Nephron progenitor cell (in vitro differentiated cells): ENCODE results near the gene DNAAF5.

Source experiments
- DNase-seq: peaks from one replicate; pipeline ENCODE4 v3.0.0; 2021
- H3K27ac Mint-ChIP-seq: 2 replicates; pipeline ENCODE4 v1.8.0; 2021; ENCODE audit warnings: mild to moderate bottlenecking, moderate library complexity, mixed read lengths
- H3K27me3 Mint-ChIP-seq: 2 replicates; pipeline ENCODE4 v1.8.0; 2021; ENCODE audit warnings: mild to moderate bottlenecking, low read depth, mixed read lengths; ENCODE audit not compliant: poor library complexity
- H3K36me3 Mint-ChIP-seq: 2 replicates; pipeline ENCODE4 v1.8.0; 2021; ENCODE audit warnings: low read depth, mixed read lengths
- H3K4me1 Mint-ChIP-seq: 2 replicates; pipeline ENCODE4 v1.8.0; 2021; ENCODE audit warnings: mixed read lengths
- H3K4me3 Mint-ChIP-seq: 2 replicates; pipeline ENCODE4 v1.8.0; 2021; ENCODE audit warnings: mild to moderate bottlenecking, moderate library complexity, mixed read lengths
- H3K9me3 Mint-ChIP-seq: 2 replicates; pipeline ENCODE4 v1.8.0; 2021; ENCODE audit warnings: mild to moderate bottlenecking, moderate library complexity, mixed read lengths
- CTCF ChIP-seq: fragments of 200-600 bp; sonication (generic); IDR thresholded peaks from 2 replicates; pipeline ENCODE4 v1.5.0; 2021; ENCODE audit warnings: antibody characterized with exemption

DNAAF5 gene

GRCh38 chr7:683526-684205 lies 42.8 kb upstream of the DNAAF5 start:
- Mint-ChIP-seq H3K9me3 (peaks cover 62% of the 10 kb centered on the region), H3K4me1 (no peaks in the 10 kb centered on the region), H3K4me3 (no peak overlapping the region), H3K36me3 (peaks cover 72% of the 10 kb centered on the region), H3K27me3 (peaks cover 8% of the 10 kb centered on the region), H3K27ac (no peak overlapping the region)
- TF ChIP-seq CTCF: no peak
- DNase-seq: no peak

- no peak overlapping the region for H3K27ac Mint-ChIP-seq
- peaks cover 8% of the 10 kb centered on the region for H3K27me3 Mint-ChIP-seq
- peaks cover 65% of the 10 kb centered on the region for H3K9me3 Mint-ChIP-seq
- no peak for DNase-seq
- no peak for TF ChIP-seq CTCF
- H3K4me3 Mint-ChIP-seq: no peak overlapping the region
- no peaks in the 10 kb centered on the region for H3K4me1 Mint-ChIP-seq
- peaks cover 74% of the 10 kb centered on the region for H3K36me3 Mint-ChIP-seq
Measured at GRCh38 chr7:684416-684815, 42.1 kb upstream of the DNAAF5 start.

GRCh38 chr7:685540-685939 lies 41.0 kb upstream of the DNAAF5 start:
- no peak for DNase-seq
- Mint-ChIP-seq H3K27me3 (peaks cover 8% of the 10 kb centered on the region), H3K36me3 (peaks cover 72% of the 10 kb centered on the region), H3K4me1 (no peaks in the 10 kb centered on the region), H3K4me3 (no peak overlapping the region), H3K27ac (no peak overlapping the region), H3K9me3 (peaks cover 69% of the 10 kb centered on the region)
- no peak for TF ChIP-seq CTCF

- Mint-ChIP-seq H3K4me3 (no peak overlapping the region), H3K27me3 (peaks cover 14% of the 10 kb centered on the region), H3K9me3 (peaks cover 71% of the 10 kb centered on the region), H3K27ac (no peak overlapping the region), H3K36me3 (peaks cover 88% of the 10 kb centered on the region), H3K4me1 (peaks cover 5% of the 10 kb centered on the region)
- TF ChIP-seq CTCF: no peak
- DNase-seq: no peak
Measured at GRCh38 chr7:690478-691360, 35.8 kb upstream of the DNAAF5 start.

GRCh38 chr7:691361-692045 lies 35.0 kb upstream of the DNAAF5 start:
- DNase-seq: no peak
- H3K4me3 Mint-ChIP-seq: no peak overlapping the region
- H3K27ac Mint-ChIP-seq: no peak overlapping the region
- H3K9me3 Mint-ChIP-seq: peaks cover 63% of the 10 kb centered on the region
- peaks cover 14% of the 10 kb centered on the region for H3K27me3 Mint-ChIP-seq
- H3K4me1 Mint-ChIP-seq: peaks cover 5% of the 10 kb centered on the region
- TF ChIP-seq CTCF: no peak
- peaks cover 81% of the 10 kb centered on the region for H3K36me3 Mint-ChIP-seq
